HL-60 (cell line): ENCODE measurements around the gene TNRC6C.

Experiments
- CTCF ChIP-seq: IDR thresholded peaks from one replicate; pipeline ENCODE4 v1.5.1; 2011; ENCODE audit warnings: low read length, control low read depth, inconsistent platforms; ENCODE audit not compliant: insufficient read depth
- GABPA ChIP-seq: IDR thresholded peaks from 2 replicates; pipeline ENCODE4 v1.6.1; 2012; ENCODE audit warnings: low read depth
- POLR2AphosphoS5 ChIP-seq: IDR thresholded peaks from 2 replicates; pipeline ENCODE4 v1.6.1; 2012; ENCODE audit warnings: low read depth
- REST ChIP-seq: IDR thresholded peaks from 2 replicates; pipeline ENCODE4 v1.6.1; 2012; ENCODE audit warnings: low read depth; ENCODE audit not compliant: insufficient replicate concordance

DNA sequence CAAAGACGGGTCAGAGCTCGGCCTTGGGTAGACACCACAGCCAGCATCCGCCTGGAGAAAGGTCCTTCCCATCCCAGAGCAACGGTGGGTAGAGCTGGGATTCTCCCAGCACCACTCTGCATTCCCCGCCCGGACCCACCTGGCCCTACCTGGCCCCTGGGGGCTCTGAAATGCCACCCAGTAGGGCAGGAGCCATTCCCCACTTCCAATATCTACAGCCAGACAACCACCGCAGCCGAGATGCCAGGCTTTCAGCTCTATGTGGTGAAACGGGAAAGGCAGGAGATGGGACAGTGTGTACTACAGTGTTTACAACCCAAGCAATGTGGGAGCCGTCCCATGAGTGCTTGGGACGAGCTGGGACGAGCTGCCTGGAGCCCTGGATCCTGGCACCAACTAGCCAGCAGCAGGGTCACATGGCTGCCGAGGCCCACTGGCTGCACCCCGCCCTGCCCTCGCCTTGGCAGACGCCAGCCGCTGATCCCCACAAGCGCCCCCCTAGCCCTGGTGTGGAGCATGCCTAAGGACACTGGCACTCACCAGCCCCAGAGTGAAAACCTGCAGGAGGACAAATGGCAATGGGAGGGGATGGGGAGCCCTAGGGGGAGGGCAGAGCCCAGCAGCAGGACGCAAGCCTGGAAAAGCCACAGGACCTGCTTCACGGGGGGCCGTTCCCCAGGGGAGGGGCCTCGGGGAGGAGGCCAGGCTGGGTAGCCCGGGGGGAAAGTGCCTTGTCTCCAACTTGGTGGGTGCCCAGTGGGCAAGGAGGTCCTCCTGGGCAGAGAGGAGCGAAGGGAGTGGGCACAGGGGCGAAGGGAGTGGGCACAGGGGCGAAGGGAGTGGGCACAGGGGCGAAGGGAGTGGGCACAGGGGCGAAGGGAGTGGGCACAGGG is 156.6 kb downstream of the TNRC6C start:
- no peak for TF ChIP-seq CTCF
- no peak for TF ChIP-seq POLR2AphosphoS5
- no peak for TF ChIP-seq GABPA
- TF ChIP-seq REST: no peak
